T-helper 2 cell treated with Interferon-gamma antibody and Interleukin-4, amounts not matched to agents 5 μg/mL and 100 μg/mL, for 36 hours (primary cell): Measurements from ENCODE around the gene TEX11.
"Not testable (repeated sequence)": the region's sequence is repeated elsewhere in the genome, so short reads cannot be mapped to it uniquely, and the experiment has no call there.

Experiments used
- DNase-seq: peaks from one replicate; pipeline ENCODE4 v3.0.0; 2021; ENCODE audit warnings: low spot score
- H3K27ac Mint-ChIP-seq: one replicate; pipeline ENCODE4 v1.8.0; 2021; ENCODE audit warnings: mild to moderate bottlenecking, mixed read lengths
- H3K27me3 Mint-ChIP-seq: one replicate; pipeline ENCODE4 v1.8.0; 2021; ENCODE audit warnings: low read depth, mixed read lengths
- H3K36me3 Mint-ChIP-seq: one replicate; pipeline ENCODE4 v1.8.0; 2021; ENCODE audit warnings: low read depth, mixed read lengths
- H3K4me1 Mint-ChIP-seq: one replicate; pipeline ENCODE4 v1.8.0; 2021; ENCODE audit warnings: low read depth, mixed read lengths
- H3K4me3 Mint-ChIP-seq: one replicate; pipeline ENCODE4 v1.8.0; 2022; ENCODE audit warnings: mild to moderate bottlenecking, moderate library complexity, mixed read lengths
- H3K9me3 Mint-ChIP-seq: one replicate; pipeline ENCODE4 v1.8.0; 2021; ENCODE audit warnings: mixed read lengths

TEX11 gene

DNA sequence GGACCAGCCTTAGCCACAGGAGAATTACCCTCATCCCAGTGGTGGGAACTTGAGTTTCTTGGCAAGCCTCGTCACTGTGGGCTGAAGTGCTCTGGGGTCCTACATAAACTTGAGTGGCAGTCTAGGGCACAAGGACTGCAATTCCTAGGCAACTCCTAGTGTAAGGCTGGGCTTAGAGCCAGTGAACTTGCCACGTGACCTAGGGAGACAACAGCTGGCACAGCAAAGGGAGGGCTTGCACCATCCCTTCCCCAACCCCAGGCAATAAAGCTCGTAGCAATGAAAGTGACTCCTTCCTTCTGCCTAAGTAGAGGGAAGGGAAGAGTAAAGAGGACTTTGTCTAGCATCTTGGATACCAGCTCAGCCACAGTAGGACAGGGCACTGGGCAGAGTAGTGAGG, 81.8 kb downstream of the TEX11 start:
- no peaks in the 10 kb centered on the region for H3K9me3 Mint-ChIP-seq
- no peaks in the 10 kb centered on the region for H3K36me3 Mint-ChIP-seq
- H3K4me1 Mint-ChIP-seq = no peaks in the 10 kb centered on the region
- H3K27ac Mint-ChIP-seq = no peak overlapping the region
- H3K27me3 Mint-ChIP-seq = peaks cover 6% of the 10 kb centered on the region
- DNase-seq = no peak
- H3K4me3 Mint-ChIP-seq = no peak overlapping the region

DNA sequence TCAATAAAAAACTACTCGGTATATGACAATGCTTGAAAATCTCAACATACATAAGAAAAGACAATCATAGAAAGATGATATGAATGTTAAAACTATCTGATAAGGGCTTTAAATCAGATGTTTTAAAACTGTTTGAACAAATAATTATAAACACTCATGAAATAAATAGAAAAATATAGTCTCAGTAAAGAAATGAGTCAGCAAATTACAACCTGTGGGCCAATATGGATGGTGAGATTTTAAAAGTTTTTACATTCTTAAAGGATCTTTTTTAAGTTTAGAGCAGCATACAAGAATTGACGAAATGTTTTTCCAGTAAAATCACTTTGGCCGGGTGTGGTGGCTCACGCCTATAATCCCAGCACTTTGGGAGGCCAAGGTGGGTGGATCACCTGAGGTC, 83.1 kb downstream of the TEX11 start:
- Mint-ChIP-seq H3K9me3 (no peaks in the 10 kb centered on the region), H3K4me1 (no peaks in the 10 kb centered on the region), H3K36me3 (no peaks in the 10 kb centered on the region), H3K27ac (no peak overlapping the region), H3K4me3 (no peak overlapping the region), H3K27me3 (peaks cover 4% of the 10 kb centered on the region)
- no peak for DNase-seq

DNA sequence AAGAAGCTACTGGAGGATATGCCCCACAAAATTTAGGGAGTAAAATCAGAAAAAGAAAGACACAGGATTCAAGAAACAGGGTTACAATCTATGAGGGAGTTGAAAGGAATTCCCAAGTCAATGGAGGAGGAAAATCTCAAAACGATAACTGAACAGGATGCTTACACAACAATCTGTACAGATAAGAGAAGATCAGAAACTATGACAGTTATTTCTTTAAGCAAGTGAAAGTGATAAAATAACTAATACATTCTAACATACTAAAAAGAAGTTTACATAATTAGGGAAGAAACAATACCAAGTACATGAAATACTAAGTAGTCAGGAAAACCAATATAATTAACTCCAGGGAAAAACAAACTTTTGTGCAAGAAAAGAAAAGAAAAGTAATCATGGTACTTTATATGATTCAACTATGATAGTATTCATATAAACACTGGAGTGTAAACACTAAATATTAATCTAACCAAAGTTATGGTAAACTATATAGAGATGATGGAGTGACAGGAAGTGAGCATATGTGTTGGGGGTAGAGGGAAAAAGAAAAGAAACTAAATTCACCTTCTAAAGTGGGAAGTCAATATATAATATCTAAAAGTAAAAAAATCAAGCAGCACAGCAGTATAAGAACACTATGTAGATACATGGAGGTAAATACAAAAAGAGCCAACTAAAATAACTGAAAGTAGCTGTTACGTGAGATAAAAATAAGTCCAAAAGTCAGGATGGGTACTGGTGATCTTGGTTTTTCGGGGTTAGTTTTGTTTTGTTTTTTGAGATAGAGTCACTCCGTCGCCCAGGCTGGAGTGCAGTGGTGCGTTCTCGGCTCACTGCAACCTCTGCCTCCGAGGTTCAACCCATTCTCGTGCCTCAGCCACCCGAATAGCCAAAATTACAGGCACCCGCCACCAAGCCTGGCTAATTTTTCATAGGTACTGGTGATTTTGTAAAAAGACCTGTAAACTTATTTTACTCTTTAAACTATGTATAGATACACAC, 99.3 kb downstream of the TEX11 start:
- DNase-seq = no peak
- H3K4me1 Mint-ChIP-seq = no peaks in the 10 kb centered on the region
- H3K9me3 Mint-ChIP-seq = no peaks in the 10 kb centered on the region
- H3K27ac Mint-ChIP-seq = no peak overlapping the region
- H3K36me3 Mint-ChIP-seq = no peaks in the 10 kb centered on the region
- no peak overlapping the region for H3K4me3 Mint-ChIP-seq
- no peaks in the 10 kb centered on the region for H3K27me3 Mint-ChIP-seq

DNA sequence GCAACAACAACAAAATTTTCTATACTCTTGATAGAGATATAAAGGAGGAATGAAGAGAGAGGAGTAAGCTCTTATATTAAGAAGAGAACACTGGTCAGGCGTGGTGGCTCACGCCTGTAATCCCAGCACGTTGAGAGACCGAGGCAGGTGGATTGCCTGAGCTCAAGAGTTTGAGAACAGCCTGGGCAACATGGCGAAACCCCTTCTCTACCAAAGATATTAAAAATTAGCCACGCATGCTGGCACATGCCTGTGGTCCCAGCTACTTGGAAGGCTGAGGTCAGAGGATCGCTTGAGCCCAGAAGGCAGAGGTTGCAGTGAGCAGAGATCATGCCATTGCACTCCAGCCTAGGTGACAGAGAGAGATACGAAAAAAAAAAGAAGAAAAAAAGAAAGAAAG, 102.4 kb downstream of the TEX11 start:
- H3K27ac Mint-ChIP-seq = no peak overlapping the region
- H3K4me3 Mint-ChIP-seq = no peak overlapping the region
- peaks cover 8% of the 10 kb centered on the region for H3K27me3 Mint-ChIP-seq
- DNase-seq = no peak
- no peaks in the 10 kb centered on the region for H3K9me3 Mint-ChIP-seq
- H3K36me3 Mint-ChIP-seq = no peaks in the 10 kb centered on the region
- no peaks in the 10 kb centered on the region for H3K4me1 Mint-ChIP-seq

DNA sequence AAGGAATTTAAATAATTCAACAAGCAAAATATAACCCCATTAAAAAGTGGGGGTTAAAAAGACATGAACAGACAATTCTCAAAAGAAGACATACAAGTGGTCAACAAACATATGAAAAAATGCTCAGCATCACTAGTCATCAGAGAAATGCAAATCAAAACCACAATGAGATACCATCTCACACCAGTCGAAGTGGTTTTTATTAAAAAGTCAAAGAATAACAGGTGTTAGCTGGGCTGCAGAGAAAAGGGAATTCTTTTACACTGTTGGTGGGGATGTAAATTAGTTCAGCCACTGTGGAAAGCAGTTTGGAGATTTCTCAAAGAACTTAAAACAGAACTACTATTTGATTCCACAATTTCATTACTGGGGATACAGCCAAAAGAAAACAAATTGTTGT, 111.8 kb downstream of the TEX11 start:
- H3K9me3 Mint-ChIP-seq, DNase-seq, H3K4me3 Mint-ChIP-seq, H3K36me3 Mint-ChIP-seq, H3K4me1 Mint-ChIP-seq, H3K27ac Mint-ChIP-seq, H3K27me3 Mint-ChIP-seq: not testable (repeated sequence)

DNA sequence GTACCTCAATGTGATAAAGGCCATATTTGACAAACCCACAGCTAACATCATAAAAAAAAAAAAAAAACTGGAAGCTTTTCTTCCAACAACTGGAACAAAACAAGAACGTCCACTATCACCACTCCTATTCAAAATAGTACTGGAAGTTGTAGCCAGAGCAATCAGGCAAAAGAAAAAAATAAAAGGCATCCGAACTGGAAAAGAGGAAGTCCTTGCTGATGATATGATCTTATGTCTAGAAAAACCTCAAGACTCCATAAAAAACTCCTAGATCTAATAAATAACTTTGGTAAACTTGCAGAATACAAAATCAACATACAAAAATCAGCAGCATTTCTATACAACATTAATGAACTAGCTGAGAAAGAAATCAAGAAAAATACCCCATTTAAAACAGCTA, 134.3 kb downstream of the TEX11 start:
- Mint-ChIP-seq H3K4me1 (no peaks in the 10 kb centered on the region), H3K4me3 (no peak overlapping the region), H3K27me3 (peaks cover 6% of the 10 kb centered on the region), H3K36me3 (no peaks in the 10 kb centered on the region), H3K27ac (no peak overlapping the region), H3K9me3 (no peaks in the 10 kb centered on the region)
- no peak for DNase-seq

DNA sequence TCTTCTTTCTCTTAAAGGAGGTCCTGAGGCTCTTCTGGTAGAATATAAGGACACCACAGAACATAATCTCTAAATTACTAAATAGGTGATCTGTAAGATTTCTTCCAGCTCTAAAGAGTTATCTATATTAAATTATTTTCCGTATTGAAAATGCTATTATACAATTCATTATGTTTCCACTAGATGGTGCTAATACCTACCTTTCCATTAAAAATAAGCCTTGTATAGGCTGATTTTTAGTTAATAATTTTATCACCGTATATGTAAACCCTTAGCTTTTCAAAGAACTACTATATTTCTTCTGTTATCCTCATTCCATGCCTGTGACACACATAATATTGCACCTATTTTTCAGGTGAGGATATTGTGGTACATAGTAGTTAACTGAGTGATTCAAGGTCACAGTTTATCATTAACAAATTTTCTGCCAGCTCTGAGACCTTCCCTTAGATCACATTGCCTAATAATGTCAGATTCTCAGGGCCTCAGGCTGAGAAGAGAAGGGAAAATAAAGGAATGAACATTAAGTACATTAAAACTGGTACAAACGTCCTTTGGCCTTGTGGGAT, 138.8 kb downstream of the TEX11 start:
- DNase-seq = no peak
- no peaks in the 10 kb centered on the region for H3K4me1 Mint-ChIP-seq
- no peaks in the 10 kb centered on the region for H3K9me3 Mint-ChIP-seq
- H3K4me3 Mint-ChIP-seq = no peak overlapping the region
- no peak overlapping the region for H3K27ac Mint-ChIP-seq
- H3K36me3 Mint-ChIP-seq = no peaks in the 10 kb centered on the region
- H3K27me3 Mint-ChIP-seq = peaks cover 4% of the 10 kb centered on the region

DNA sequence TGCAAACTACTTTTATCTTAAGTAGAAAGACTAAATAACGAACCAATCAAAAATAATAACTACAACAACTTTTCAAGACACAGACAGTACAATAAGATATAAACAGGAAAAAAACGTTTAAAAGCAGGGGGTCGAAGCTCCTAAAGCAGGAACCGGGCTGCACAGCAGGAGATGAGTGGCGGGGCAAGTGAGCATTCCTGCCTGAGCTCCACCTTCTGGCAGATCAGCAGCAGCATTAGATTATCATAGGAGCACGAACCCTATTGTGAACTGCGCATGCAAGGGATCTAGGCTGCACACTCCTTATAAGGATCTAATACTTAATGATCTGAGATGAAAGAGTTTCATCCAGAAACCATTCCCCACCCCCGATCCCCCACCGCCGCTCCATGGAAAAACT, 146.2 kb downstream of the TEX11 start:
- Mint-ChIP-seq H3K27ac (no peak overlapping the region), H3K27me3 (peaks cover 5% of the 10 kb centered on the region), H3K4me3 (no peak overlapping the region), H3K9me3 (peaks cover 15% of the 10 kb centered on the region), H3K36me3 (no peaks in the 10 kb centered on the region), H3K4me1 (no peaks in the 10 kb centered on the region)
- DNase-seq = no peak

DNA sequence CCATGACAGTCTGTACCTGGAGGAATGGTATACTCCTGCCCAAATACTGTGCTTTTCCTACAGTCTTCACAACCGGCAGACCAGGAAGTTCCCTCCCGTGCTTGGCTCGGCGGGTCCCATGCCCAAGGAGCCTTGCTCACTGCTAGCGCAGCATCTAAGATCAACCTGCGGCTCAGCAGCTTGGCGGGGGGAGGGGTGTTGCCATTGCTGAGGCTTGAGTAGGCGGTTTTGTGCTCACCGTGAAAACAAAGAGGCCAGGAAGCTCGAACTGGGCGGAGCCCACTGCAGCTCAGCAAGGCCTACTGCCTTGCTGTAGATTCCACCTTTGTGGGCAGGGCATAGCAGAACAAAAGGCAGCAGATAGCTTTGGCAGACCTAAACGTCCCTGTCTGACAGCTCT, 152.7 kb downstream of the TEX11 start:
- peaks cover 15% of the 10 kb centered on the region for H3K4me1 Mint-ChIP-seq
- DNase-seq = peak; percentile 45
- peak overlapping the region; percentile 45 for H3K4me3 Mint-ChIP-seq
- peaks cover 3% of the 10 kb centered on the region for H3K27me3 Mint-ChIP-seq
- peaks cover 13% of the 10 kb centered on the region for H3K36me3 Mint-ChIP-seq
- peaks cover 15% of the 10 kb centered on the region for H3K9me3 Mint-ChIP-seq
- H3K27ac Mint-ChIP-seq = no peak overlapping the region

DNA sequence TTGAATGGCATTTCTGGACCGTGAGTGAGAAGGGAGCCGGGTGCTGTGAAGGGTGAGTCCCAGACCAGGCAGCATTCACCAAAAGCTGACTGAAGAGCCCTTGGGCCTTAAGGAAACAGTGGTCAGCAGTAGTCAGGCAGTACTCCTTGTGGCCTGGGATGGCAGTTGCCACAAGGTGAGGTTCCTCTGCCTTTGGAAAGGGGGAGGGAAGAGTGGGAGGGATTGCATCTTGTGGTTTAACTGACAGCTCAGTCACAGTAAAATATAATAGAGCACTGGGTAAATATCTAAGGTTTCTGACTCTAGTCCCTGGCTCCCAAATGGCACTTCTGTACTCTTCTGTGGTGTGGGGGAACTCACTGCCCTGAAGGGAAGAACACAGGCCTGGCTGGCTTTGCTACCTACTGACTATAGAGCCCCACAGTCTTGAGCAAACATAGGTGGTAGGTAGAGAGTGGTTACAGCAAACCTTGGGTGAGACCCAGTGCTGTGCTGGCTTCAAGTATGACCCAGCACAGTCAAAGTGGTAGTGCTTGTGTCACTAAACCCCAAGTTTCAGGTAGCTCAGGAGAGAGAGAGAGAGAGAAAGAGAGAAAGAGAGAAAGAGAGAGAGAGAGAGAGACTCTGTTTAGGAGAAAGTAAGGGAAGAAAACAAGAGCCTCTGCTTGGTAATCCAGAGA, 154.2 kb downstream of the TEX11 start:
- Mint-ChIP-seq H3K4me3 (peak overlapping the region; percentile 47), H3K27me3 (peaks cover 3% of the 10 kb centered on the region), H3K36me3 (peaks cover 13% of the 10 kb centered on the region), H3K9me3 (peaks cover 15% of the 10 kb centered on the region), H3K27ac (peak overlapping the region; percentile 67), H3K4me1 (peaks cover 15% of the 10 kb centered on the region)
- no peak for DNase-seq

DNA sequence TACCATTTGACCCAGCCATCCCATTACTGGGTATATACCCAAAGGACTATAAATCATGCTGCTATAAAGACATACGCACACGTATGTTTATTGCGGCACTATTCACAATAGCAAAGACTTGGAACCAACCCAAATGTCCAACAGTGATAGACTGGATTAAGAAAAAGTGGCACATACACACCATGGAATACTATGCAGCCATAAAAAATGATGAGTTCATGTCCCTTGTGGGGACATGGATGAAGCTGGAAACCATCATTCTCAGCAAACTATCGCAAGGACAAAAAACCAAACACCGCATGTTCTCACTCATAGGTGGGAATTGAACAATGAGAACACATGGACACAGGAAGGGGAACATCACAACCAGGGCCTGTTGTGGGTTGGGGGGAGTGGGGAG, 174.7 kb downstream of the TEX11 start:
- not testable (repeated sequence) for H3K4me3 Mint-ChIP-seq, H3K4me1 Mint-ChIP-seq, H3K9me3 Mint-ChIP-seq

DNA sequence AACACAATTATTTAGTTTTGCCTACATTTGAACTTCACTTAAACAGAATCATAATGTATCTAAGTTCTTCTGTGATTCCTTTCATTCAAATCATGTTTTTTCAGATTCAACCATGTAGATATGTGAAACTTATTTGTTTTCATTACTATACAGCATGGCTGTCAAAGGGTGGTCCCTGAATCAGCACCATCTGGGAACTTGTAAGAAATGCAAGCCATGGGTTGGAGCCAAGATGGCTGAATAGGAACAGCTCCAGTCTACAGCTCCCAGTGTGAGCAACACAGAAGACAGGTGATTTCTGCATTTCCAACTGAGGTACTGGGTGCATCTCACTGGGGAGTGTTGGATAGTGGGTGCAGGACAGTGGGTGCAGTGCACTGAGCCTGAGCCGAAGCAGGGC, 180.6 kb downstream of the TEX11 start:
- DNase-seq, H3K27ac Mint-ChIP-seq: not testable (repeated sequence)

More for the DNA sequence above, 174.7 kb downstream of the TEX11 start:
- H3K27me3 Mint-ChIP-seq, H3K36me3 Mint-ChIP-seq, H3K27ac Mint-ChIP-seq, DNase-seq: not testable (repeated sequence)

DNA sequence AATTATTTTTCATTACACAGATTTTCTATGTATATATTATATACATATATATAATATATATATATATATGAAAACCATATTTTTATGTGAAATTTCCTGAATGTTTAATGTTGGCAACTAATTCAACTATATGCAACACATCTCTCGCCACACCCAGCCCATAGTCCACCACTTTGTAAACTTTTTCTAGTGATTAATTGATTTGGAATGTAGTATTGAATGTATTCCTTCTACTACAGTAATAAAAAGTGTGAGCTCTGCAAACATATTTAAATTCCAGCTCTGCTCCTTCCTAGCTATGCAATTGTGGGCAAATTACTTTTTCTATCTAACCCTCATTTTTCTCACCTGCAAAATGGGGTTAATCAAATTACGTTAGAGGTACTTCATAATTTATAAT, 187.8 kb downstream of the TEX11 start:
- Mint-ChIP-seq H3K4me3 (no peak overlapping the region), H3K36me3 (no peaks in the 10 kb centered on the region), H3K4me1 (no peaks in the 10 kb centered on the region), H3K9me3 (no peaks in the 10 kb centered on the region), H3K27me3 (no peaks in the 10 kb centered on the region), H3K27ac (no peak overlapping the region)
- DNase-seq = no peak

More for the DNA sequence above, 180.6 kb downstream of the TEX11 start:
- H3K9me3 Mint-ChIP-seq, H3K36me3 Mint-ChIP-seq, H3K4me1 Mint-ChIP-seq, H3K27me3 Mint-ChIP-seq, H3K4me3 Mint-ChIP-seq: not testable (repeated sequence)

DNA sequence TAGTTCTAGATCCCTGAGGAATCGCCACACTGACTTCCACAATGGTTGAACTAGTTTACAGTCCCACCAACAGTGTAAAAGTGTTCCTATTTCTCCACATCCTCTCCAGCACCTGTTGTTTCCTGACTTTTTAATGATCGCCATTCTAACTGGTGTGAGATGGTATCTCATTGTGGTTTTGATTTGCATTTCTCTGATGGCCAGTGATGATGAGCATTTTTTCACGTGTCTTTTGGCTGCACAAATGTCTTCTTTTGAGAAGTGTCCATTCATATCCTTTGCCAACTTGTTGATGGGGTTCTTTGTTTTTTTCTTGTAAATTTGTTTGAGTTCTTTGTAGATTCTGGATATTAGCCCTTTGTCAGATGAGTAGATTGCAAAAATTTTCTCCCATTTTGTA, 197.2 kb downstream of the TEX11 start:
- H3K27me3 Mint-ChIP-seq, H3K27ac Mint-ChIP-seq, DNase-seq, H3K36me3 Mint-ChIP-seq, H3K4me1 Mint-ChIP-seq, H3K4me3 Mint-ChIP-seq, H3K9me3 Mint-ChIP-seq: not testable (repeated sequence)
